Activated T-helper 2 cell treated with anti-CD3 and anti-CD28 coated beads, Interferon-gamma antibody, Interleukin-2, Interleukin-4, amounts not matched to agents 10 μg/mL and 5 μg/mL and 100 μg/mL, durations not matched to agents 14 hours and 24 hours and 36 hours (primary cell): ENCODE measurements around the gene SYVN1. TPM values are rescaled to one million over a fixed set of nuclear protein-coding genes. Genes with fewer than 3 reads are reported as not detected.

Experiments
- DNase-seq: peaks from one replicate; pipeline ENCODE4 v3.0.0; 2021; ENCODE audit warnings: low spot score
- H3K27ac Mint-ChIP-seq: one replicate; pipeline ENCODE4 v1.8.0; 2021; ENCODE audit warnings: mixed read lengths
- H3K27me3 Mint-ChIP-seq: one replicate; pipeline ENCODE4 v1.8.0; 2021; ENCODE audit warnings: low read depth, mixed read lengths
- H3K36me3 Mint-ChIP-seq: one replicate; pipeline ENCODE4 v1.8.0; 2021; ENCODE audit warnings: low read depth, mixed read lengths
- H3K4me1 Mint-ChIP-seq: one replicate; pipeline ENCODE4 v1.8.0; 2021; ENCODE audit warnings: low read depth, mixed read lengths
- H3K4me3 Mint-ChIP-seq: one replicate; pipeline ENCODE4 v1.8.0; 2021; ENCODE audit warnings: low read depth, mild to moderate bottlenecking, moderate library complexity, mixed read lengths
- H3K9me3 Mint-ChIP-seq: one replicate; pipeline ENCODE4 v1.8.0; 2021; ENCODE audit warnings: mixed read lengths
- intact Hi-C: fragments of 100-400 bp; cut with micrococcal nuclease; formaldehyde crosslinking; loops from one replicate; pipeline ENCODE4 v1.15.1; 2023
- total RNA-seq: library from RNA; stranded (reverse); gene quantifications from 2 replicates; pipeline ENCODE4 v1.2.3, GENCODE V29; 2022

SYVN1 gene
- total RNA-seq, 1 donor from 2014 or later = 42.2 TPM

- Mint-ChIP-seq H3K4me1 (peaks cover 13% of the 10 kb centered on the region), H3K36me3 (peaks cover 70% of the 10 kb centered on the region), H3K27me3 (no peaks in the 10 kb centered on the region), H3K27ac (no peak overlapping the region), H3K4me3 (no peak overlapping the region), H3K9me3 (no peaks in the 10 kb centered on the region)
- intact Hi-C loops = loop anchor here (5.0 kb wide), 1 partner anchor 132 kb away; the partner anchor contains the start of gene POLA2
- no peak for DNase-seq
Observed at GRCh38 chr11:65129649-65130441, 4.5 kb downstream of the SYVN1 start.

GRCh38 chr11:65128182-65129145 lies 5.9 kb downstream of the SYVN1 start:
- intact Hi-C loops = no loop called here
- no peaks in the 10 kb centered on the region for H3K9me3 Mint-ChIP-seq
- H3K4me3 Mint-ChIP-seq = no peak overlapping the region
- no peaks in the 10 kb centered on the region for H3K27me3 Mint-ChIP-seq
- H3K4me1 Mint-ChIP-seq = peaks cover 14% of the 10 kb centered on the region
- no peak for DNase-seq
- H3K36me3 Mint-ChIP-seq = peaks cover 79% of the 10 kb centered on the region
- H3K27ac Mint-ChIP-seq = no peak overlapping the region

- DNase-seq = no peak
- Mint-ChIP-seq H3K36me3 (peaks cover 72% of the 10 kb centered on the region), H3K4me1 (peaks cover 8% of the 10 kb centered on the region), H3K4me3 (no peak overlapping the region), H3K27me3 (no peaks in the 10 kb centered on the region), H3K27ac (no peak overlapping the region), H3K9me3 (no peaks in the 10 kb centered on the region)
- intact Hi-C loops = no loop called here
Observed at GRCh38 chr11:65127473-65128181, 6.7 kb downstream of the SYVN1 start.

GRCh38 chr11:65126624-65127274 lies 7.6 kb downstream of the SYVN1 start:
- Mint-ChIP-seq H3K4me3 (no peak overlapping the region), H3K27ac (no peak overlapping the region), H3K36me3 (peaks cover 72% of the 10 kb centered on the region), H3K9me3 (no peaks in the 10 kb centered on the region), H3K27me3 (no peaks in the 10 kb centered on the region), H3K4me1 (peaks cover 8% of the 10 kb centered on the region)
- intact Hi-C loops = no loop called here
- no peak for DNase-seq

GRCh38 chr11:65125197-65126056 lies 8.9 kb downstream of the SYVN1 start:
- peaks cover 14% of the 10 kb centered on the region for H3K4me1 Mint-ChIP-seq
- no peaks in the 10 kb centered on the region for H3K9me3 Mint-ChIP-seq
- DNase-seq = no peak
- no peaks in the 10 kb centered on the region for H3K27me3 Mint-ChIP-seq
- H3K27ac Mint-ChIP-seq = no peak overlapping the region
- intact Hi-C loops = no loop called here
- H3K36me3 Mint-ChIP-seq = peaks cover 75% of the 10 kb centered on the region
- no peak overlapping the region for H3K4me3 Mint-ChIP-seq

DNA sequence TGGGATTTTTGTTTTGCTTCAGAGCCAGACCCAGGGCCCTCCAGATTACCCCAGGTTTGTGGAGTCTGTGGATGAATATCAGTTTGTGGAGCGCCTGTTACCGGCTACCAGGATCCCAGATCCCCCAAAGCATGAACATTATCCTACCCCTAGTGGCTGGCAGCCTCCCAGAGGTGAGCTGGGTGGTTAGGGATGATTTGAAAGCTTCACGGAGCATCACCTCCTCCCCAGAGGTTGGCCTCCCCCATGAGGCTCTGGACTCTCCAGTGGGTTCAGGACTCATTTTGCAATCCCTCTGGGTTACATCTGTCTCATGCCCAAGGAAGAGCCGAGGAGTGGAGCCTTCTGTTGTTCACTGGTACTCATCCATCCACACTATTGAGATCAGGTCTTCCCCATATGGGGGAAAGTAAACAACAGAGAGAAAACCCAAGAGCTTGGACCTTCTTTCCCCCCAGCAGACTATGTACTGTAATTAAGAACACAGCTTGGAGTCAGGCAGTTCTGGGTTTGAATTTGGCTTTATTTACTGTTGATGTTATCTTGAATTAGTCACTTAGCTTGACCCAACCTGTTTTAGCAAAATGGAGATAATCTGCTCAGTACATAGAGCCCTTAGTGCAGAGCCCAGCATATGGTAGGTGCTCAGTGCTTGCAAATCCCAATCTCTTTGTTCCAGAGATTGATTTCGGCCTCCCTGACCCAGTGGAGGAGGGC lies 9.7 kb downstream of the SYVN1 start:
- intact Hi-C loops = no loop called here
- DNase-seq = no peak

DNA sequence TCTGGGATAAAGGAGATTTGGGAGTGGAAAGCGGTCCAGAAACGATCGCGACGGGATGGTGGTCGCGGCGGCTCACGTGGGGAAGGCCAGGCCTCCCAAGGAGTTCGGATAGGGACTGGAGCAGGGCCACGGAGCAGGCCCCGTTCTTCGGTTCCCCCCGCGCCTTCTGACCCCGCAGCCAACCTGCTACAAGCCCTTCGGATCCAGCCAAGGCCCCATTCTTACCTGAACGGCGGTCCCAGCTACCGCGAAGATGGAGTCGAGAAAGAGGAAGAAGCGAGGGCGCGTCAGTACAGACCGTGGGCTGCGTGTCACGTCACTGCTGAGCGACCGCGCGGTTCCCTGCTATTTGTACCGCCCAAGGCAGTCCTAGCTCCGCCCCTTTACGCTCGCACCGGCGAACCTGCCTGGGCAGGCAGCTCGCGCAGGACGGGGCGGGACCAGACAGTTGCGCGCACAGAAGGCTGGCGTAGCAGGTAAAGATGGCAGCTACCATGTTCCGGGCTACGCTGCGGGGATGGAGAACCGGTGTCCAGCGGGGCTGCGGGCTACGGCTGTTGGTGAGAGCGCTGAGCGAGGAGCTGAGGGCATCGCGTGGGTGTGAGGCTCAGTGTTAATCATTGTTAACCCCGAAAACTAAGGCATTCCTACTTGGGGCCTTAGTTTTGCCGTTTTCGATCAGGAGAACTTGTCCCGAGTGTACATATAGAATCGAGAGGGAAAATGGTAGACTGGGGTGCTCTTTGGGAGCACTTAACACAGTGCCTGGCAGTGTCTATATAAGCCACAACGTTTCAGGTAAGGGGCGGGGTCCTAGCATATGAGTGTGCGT lies 12.2 kb downstream of the SYVN1 start, which contains the start of the genes FAU and MRPL49:
Gene FAU, minus strand, starts transcription at position 270 of the 832 bp plus-strand sequence. CDS start 321 bp downstream, outside the sequence.
Gene MRPL49, plus strand, starts transcription at position 457 of the 832 bp plus-strand sequence. Its CDS starts 26 bp downstream, at position 483.
- peak; percentile 99 for DNase-seq
- intact Hi-C loops = loop anchor here (1.0 kb wide), 3 partner anchors 13 to 59 kb away; partner anchors contain the start of genes CAPN1, CDCA5 and ZFPL1
- no peaks in the 10 kb centered on the region for H3K27me3 Mint-ChIP-seq
- peaks cover 24% of the 10 kb centered on the region for H3K4me1 Mint-ChIP-seq
- peaks cover 81% of the 10 kb centered on the region for H3K36me3 Mint-ChIP-seq
- H3K9me3 Mint-ChIP-seq = no peaks in the 10 kb centered on the region
- H3K4me3 Mint-ChIP-seq = peak within 1 kb of the TSS; percentile 100
- H3K27ac Mint-ChIP-seq = peak within 1 kb of the TSS; percentile 98

More for the DNA sequence above, 9.7 kb downstream of the SYVN1 start:
- Mint-ChIP-seq H3K4me3 (peak overlapping the region; percentile 60), H3K36me3 (peaks cover 76% of the 10 kb centered on the region), H3K4me1 (peaks cover 15% of the 10 kb centered on the region), H3K9me3 (no peaks in the 10 kb centered on the region), H3K27ac (peak overlapping the region; percentile 28), H3K27me3 (no peaks in the 10 kb centered on the region)

- Mint-ChIP-seq H3K27me3 (no peaks in the 10 kb centered on the region), H3K36me3 (peaks cover 74% of the 10 kb centered on the region), H3K4me3 (peak overlapping the region; percentile 100), H3K27ac (peak overlapping the region; percentile 98), H3K4me1 (peaks cover 24% of the 10 kb centered on the region), H3K9me3 (no peaks in the 10 kb centered on the region)
- peak; percentile 24 for DNase-seq
- intact Hi-C loops = no loop called here
Observed at GRCh38 chr11:65121447-65121864, 12.9 kb downstream of the SYVN1 start.

- Mint-ChIP-seq H3K9me3 (no peaks in the 10 kb centered on the region), H3K4me1 (peaks cover 24% of the 10 kb centered on the region), H3K4me3 (peak overlapping the region; percentile 100), H3K36me3 (peaks cover 75% of the 10 kb centered on the region), H3K27me3 (no peaks in the 10 kb centered on the region), H3K27ac (peak overlapping the region; percentile 98)
- intact Hi-C loops = no loop called here
- DNase-seq = no peak
Observed at GRCh38 chr11:65120831-65121230, 13.5 kb downstream of the SYVN1 start.

GRCh38 chr11:65119670-65119995 lies 14.7 kb downstream of the SYVN1 start:
- DNase-seq = no peak
- Mint-ChIP-seq H3K4me1 (peaks cover 24% of the 10 kb centered on the region), H3K4me3 (peak overlapping the region; percentile 24), H3K27me3 (no peaks in the 10 kb centered on the region), H3K27ac (peak overlapping the region; percentile 31), H3K9me3 (no peaks in the 10 kb centered on the region), H3K36me3 (peaks cover 69% of the 10 kb centered on the region)
- intact Hi-C loops = loop anchor here (5.0 to 10.0 kb wide), 3 partner anchors 205 to 455 kb away; partner anchors contain the start of genes ATG2A, EHBP1L1, FAM89B and ZNRD2
